Measurements from ENCODE around the gene ZDHHC14.

Gene ZDHHC14

GRCh38 chr6:157513004-157513603 lies 132.1 kb downstream of the ZDHHC14 start:
- H4K20me1 ChIP-seq: no peaks in the 10 kb centered on the region
- peak overlapping the region in 3 of 11 experiments; percentile 46 to 96 (median 92); a peak in 3 of 22 replicates for H3K4me2 ChIP-seq
- H3K27me3 ChIP-seq: no peaks in the 10 kb centered on the region
- peaks cover 0 to 28% (median 0%) of the 10 kb centered on the region in 11 experiments; a peak in 3 of 22 replicates for H3K36me3 ChIP-seq
- H3K4me3 ChIP-seq: no peak overlapping the region
- H3K4me1 ChIP-seq: peaks cover 22 to 82% (median 51%) of the 10 kb centered on the region in 10 experiments
- no peak overlapping the region; a peak in 1 of 22 replicates for H3K9ac ChIP-seq
- peak overlapping the region in 2 of 11 experiments; percentile 14 to 15; a peak in 2 of 22 replicates for H3K27ac ChIP-seq
- no peak for TF ChIP-seq Cebpa-rat (IDR thresholded peaks at IDR 0.05)
- H3K9me3 ChIP-seq (replicated peaks in 1 of 11): peaks cover 3 to 17% (median 9%) of the 10 kb centered on the region in 11 experiments; a peak in 16 of 22 replicates

GRCh38 chr6:157513619-157514485 lies 132.9 kb downstream of the ZDHHC14 start:
- Histone ChIP-seq H3K36me3 (peaks cover 0 to 25% (median 0%) of the 10 kb centered on the region in 11 experiments; a peak in 3 of 22 replicates), H3K4me3 (no peak overlapping the region), H4K20me1 (no peaks in the 10 kb centered on the region), H3K27ac (peak overlapping the region in 2 of 11 experiments; percentile 20 to 44; a peak in 2 of 22 replicates), H3K4me2 (peak overlapping the region in 4 of 11 experiments; percentile 25 to 96 (median 70); a peak in 6 of 22 replicates), H3K9ac (no peak overlapping the region), H3K9me3 (replicated peaks in 1 of 11) (peaks cover 0 to 10% (median 3%) of the 10 kb centered on the region in 11 experiments; a peak in 9 of 22 replicates), H3K4me1 (peaks cover 22 to 74% (median 48%) of the 10 kb centered on the region in 10 experiments), H3K27me3 (no peaks in the 10 kb centered on the region)
- no peak for TF ChIP-seq Cebpa-rat (IDR thresholded peaks at IDR 0.05)

- Histone ChIP-seq H3K36me3 (peaks cover 0 to 19% (median 0%) of the 10 kb centered on the region in 11 experiments; a peak in 3 of 22 replicates), H3K4me2 (peak overlapping the region in 8 of 11 experiments; percentile 25 to 96 (median 63); a peak in 13 of 22 replicates)
Observed at GRCh38 chr6:157514659-157515496, 133.9 kb downstream of the ZDHHC14 start.

GRCh38 chr6:157516319-157517026 lies 135.5 kb downstream of the ZDHHC14 start:
- Histone ChIP-seq H3K27ac (no peak overlapping the region), H3K4me2 (peak overlapping the region in 1 of 11 experiments; percentile 5; a peak in 1 of 22 replicates), H3K4me3 (no peak overlapping the region), H3K9ac (no peak overlapping the region), H3K36me3 (peaks cover 0 to 19% (median 0%) of the 10 kb centered on the region in 11 experiments; a peak in 3 of 22 replicates), H3K4me1 (peaks cover 5 to 72% (median 46%) of the 10 kb centered on the region in 10 experiments; a peak in 18 of 20 replicates), H4K20me1 (no peaks in the 10 kb centered on the region; a peak in 1 of 22 replicates), H3K27me3 (no peaks in the 10 kb centered on the region), H3K9me3 (replicated peaks in 1 of 11) (no peaks in the 10 kb centered on the region; a peak in 1 of 22 replicates)
- no peak for TF ChIP-seq Cebpa-rat (IDR thresholded peaks at IDR 0.05)

More at GRCh38 chr6:157514659-157515496, 133.9 kb downstream of the ZDHHC14 start:
- Histone ChIP-seq H3K4me1 (peaks cover 21 to 72% (median 46%) of the 10 kb centered on the region in 10 experiments), H3K27ac (peak overlapping the region in 4 of 11 experiments; percentile 4 to 44 (median 26); a peak in 4 of 22 replicates), H3K9me3 (replicated peaks in 1 of 11) (no peaks in the 10 kb centered on the region), H3K9ac (no peak overlapping the region; a peak in 1 of 22 replicates), H3K4me3 (0 out of 20 replicates have a peak overlapping the region, but pooled peaks of 1 of the 10 experiments have one; percentile 7), H4K20me1 (no peaks in the 10 kb centered on the region; a peak in 1 of 22 replicates), H3K27me3 (no peaks in the 10 kb centered on the region)
- no peak for TF ChIP-seq Cebpa-rat (IDR thresholded peaks at IDR 0.05)

- Histone ChIP-seq H3K27ac (peak overlapping the region in 1 of 11 experiments; percentile 9; a peak in 2 of 22 replicates), H3K9ac (no peak overlapping the region), H3K36me3 (peaks cover 0 to 19% (median 0%) of the 10 kb centered on the region in 11 experiments; a peak in 3 of 22 replicates), H3K4me3 (no peak overlapping the region), H4K20me1 (no peaks in the 10 kb centered on the region; a peak in 1 of 22 replicates), H3K27me3 (no peaks in the 10 kb centered on the region), H3K4me1 (peaks cover 0 to 69% (median 43%) of the 10 kb centered on the region in 10 experiments; a peak in 18 of 20 replicates), H3K4me2 (peak overlapping the region in 1 of 11 experiments; percentile 0; a peak in 1 of 22 replicates), H3K9me3 (replicated peaks in 1 of 11) (no peaks in the 10 kb centered on the region; a peak in 1 of 22 replicates)
- TF ChIP-seq Cebpa-rat (IDR thresholded peaks at IDR 0.05): no peak
Observed at GRCh38 chr6:157517601-157518359, 136.8 kb downstream of the ZDHHC14 start.

- H3K4me2 ChIP-seq: peak overlapping the region in 1 of 11 experiments; percentile 82; a peak in 2 of 22 replicates
- no peaks in the 10 kb centered on the region for H3K27me3 ChIP-seq
- H3K9me3 ChIP-seq (replicated peaks in 1 of 11): peaks cover 0 to 6% (median 0%) of the 10 kb centered on the region in 11 experiments; a peak in 3 of 22 replicates
- peaks cover 0 to 19% (median 0%) of the 10 kb centered on the region in 11 experiments; a peak in 3 of 22 replicates for H3K36me3 ChIP-seq
- no peaks in the 10 kb centered on the region; a peak in 1 of 22 replicates for H4K20me1 ChIP-seq
- peak overlapping the region in 1 of 11 experiments; percentile 2; a peak in 1 of 22 replicates for H3K27ac ChIP-seq
- no peak for TF ChIP-seq Cebpa-rat (IDR thresholded peaks at IDR 0.05)
- no peak overlapping the region for H3K4me3 ChIP-seq
- no peak overlapping the region for H3K9ac ChIP-seq
- peaks cover 0 to 72% (median 42%) of the 10 kb centered on the region in 10 experiments; a peak in 18 of 20 replicates for H3K4me1 ChIP-seq
Observed at GRCh38 chr6:157518397-157519250, 137.6 kb downstream of the ZDHHC14 start.

Data from BLaER1 treated with 17β-estradiol and CSF1 and Interleukin-3, amounts not matched to agents 10 nM and 100 nM (cell line).